ENCODE results near the gene PALLD. TPM values are rescaled to one million over a fixed set of nuclear protein-coding genes. Genes with fewer than 3 reads are reported as not detected.

The PALLD gene
- total RNA-seq, 1 donor from 2014 or later: 93.5 TPM

GRCh38 chr4:168618577-168619265, 121.9 kb downstream of the PALLD start:
- Mint-ChIP-seq H3K4me3 (no peak overlapping the region), H3K27me3 (no peaks in the 10 kb centered on the region), H3K4me1 (ENCODE audit: unreplicated experiment) (peaks cover 26% of the 10 kb centered on the region), H3K27ac (no peak overlapping the region), H3K9me3 (no peaks in the 10 kb centered on the region), H3K36me3 (no peaks in the 10 kb centered on the region)
- no peak for DNase-seq (ENCODE audit: extremely low spot score, unreplicated experiment)
- TF ChIP-seq CTCF (conservative IDR thresholded peaks at IDR 0.05): no peak

GRCh38 chr4:168619266-168619631, 122.4 kb downstream of the PALLD start:
- H3K27ac Mint-ChIP-seq: no peak overlapping the region
- no peak overlapping the region for H3K4me3 Mint-ChIP-seq
- no peak for TF ChIP-seq CTCF (conservative IDR thresholded peaks at IDR 0.05)
- H3K9me3 Mint-ChIP-seq: no peaks in the 10 kb centered on the region
- peaks cover 26% of the 10 kb centered on the region for H3K4me1 Mint-ChIP-seq (ENCODE audit: unreplicated experiment)
- H3K27me3 Mint-ChIP-seq: no peaks in the 10 kb centered on the region
- no peaks in the 10 kb centered on the region for H3K36me3 Mint-ChIP-seq
- no peak for DNase-seq (ENCODE audit: extremely low spot score, unreplicated experiment)

DNA sequence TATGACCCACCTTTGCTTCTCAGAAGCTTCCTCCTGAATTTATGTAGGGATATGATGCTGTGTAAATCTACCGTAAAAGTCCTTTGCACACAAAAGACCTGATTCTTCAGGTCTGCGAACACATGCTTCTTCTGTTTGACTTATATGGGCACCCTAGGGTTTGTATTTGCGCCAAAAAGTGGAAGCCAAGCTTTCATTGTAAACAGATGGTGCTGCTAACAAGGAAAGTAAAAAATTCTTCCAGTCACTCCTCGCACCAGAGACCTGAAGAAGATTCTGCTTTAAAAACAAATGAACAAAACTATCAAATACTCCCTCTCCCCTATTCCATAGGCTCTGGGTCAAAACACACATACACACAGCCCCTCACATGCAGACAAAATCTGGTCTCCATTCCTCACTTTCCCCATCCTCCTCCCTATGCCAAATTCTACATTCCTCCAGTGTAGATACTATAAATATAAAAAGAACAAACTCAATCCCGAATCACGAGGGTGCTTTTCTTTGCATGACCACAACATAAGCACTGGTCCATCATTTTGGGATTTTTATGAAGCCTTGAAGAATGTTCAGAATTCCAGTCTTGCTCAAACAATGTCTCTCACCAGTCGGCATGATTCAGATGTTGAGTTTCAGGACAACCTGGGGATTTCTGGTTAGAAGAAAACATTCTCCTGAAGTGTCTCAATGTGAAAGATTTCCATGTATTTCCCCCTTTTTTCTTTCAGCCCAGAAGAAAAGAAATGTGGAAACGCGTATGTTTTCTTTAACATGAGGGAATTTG, 125.1 kb downstream of the PALLD start:
- Mint-ChIP-seq H3K27ac (no peak overlapping the region), H3K4me3 (no peak overlapping the region), H3K4me1 (ENCODE audit: unreplicated experiment) (peaks cover 17% of the 10 kb centered on the region), H3K27me3 (peaks cover 3% of the 10 kb centered on the region), H3K9me3 (no peaks in the 10 kb centered on the region), H3K36me3 (no peaks in the 10 kb centered on the region)
- TF ChIP-seq CTCF (conservative IDR thresholded peaks at IDR 0.05): no peak
- DNase-seq (ENCODE audit: extremely low spot score, unreplicated experiment): no peak

DNA sequence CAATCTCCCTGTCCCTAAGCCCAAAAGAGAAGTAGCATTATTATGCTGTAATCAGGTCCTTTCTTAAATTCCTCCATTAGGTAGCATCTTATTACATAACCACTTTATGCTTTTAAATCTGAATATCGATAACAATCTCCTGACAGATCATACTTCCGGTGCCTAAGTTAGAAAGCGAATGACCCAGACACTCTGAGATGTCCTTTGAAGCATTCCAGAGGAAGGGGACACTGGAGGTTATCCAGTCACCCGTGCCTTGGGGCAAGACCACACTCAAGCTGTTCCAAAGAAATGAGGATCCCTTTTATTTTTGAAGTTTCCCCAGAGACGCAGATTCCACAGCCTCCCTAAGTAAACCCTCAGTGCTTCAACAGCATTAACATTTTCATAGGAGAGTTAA, 125.7 kb downstream of the PALLD start:
- no peak for TF ChIP-seq CTCF (conservative IDR thresholded peaks at IDR 0.05)
- no peak overlapping the region for H3K4me3 Mint-ChIP-seq
- H3K4me1 Mint-ChIP-seq (ENCODE audit: unreplicated experiment): peaks cover 17% of the 10 kb centered on the region
- H3K27ac Mint-ChIP-seq: no peak overlapping the region
- no peak for DNase-seq (ENCODE audit: extremely low spot score, unreplicated experiment)
- no peaks in the 10 kb centered on the region for H3K36me3 Mint-ChIP-seq
- H3K27me3 Mint-ChIP-seq: peaks cover 3% of the 10 kb centered on the region
- H3K9me3 Mint-ChIP-seq: no peaks in the 10 kb centered on the region

DNA sequence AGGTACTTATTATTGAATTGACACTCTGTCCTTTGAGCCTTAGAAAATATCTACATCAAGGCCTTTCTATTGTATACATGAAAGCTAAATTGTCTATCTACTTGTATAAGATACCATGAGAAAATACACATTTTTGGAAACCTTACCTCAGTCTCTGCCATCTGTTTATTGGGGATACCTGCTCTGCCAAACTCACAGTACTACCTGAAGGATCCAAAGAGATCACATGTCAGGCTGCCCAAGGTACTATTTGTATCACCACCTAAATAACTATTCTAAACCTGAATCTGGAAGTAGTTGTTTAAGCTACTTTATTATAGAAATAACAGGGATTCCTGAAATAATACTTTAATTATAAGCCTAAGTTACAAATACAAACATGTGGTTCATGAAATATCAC, 126.2 kb downstream of the PALLD start:
- Mint-ChIP-seq H3K9me3 (no peaks in the 10 kb centered on the region), H3K4me3 (no peak overlapping the region), H3K36me3 (no peaks in the 10 kb centered on the region), H3K4me1 (ENCODE audit: unreplicated experiment) (peaks cover 17% of the 10 kb centered on the region), H3K27me3 (peaks cover 3% of the 10 kb centered on the region), H3K27ac (no peak overlapping the region)
- DNase-seq (ENCODE audit: extremely low spot score, unreplicated experiment): no peak
- no peak for TF ChIP-seq CTCF (conservative IDR thresholded peaks at IDR 0.05)

Data from type B pancreatic cell (in vitro differentiated cells).